Mesenchymal stem cell (in vitro differentiated cells and primary cell): Measurements from ENCODE around the gene AFF1.

Experiments
- DNase-seq: peaks from one replicate; pipeline ENCODE4 v3.0.0-alpha.2; 2013
- H2AFZ ChIP-seq: one replicate; pipeline ENCODE4 v1.6.1; 2013; ENCODE audit warnings: low read depth, mild to moderate bottlenecking, control low read depth, inconsistent platforms, low read length, moderate library complexity
- H2AK5ac ChIP-seq: 2 replicates; pipeline ENCODE4 v1.6.1; 2013; ENCODE audit warnings: low read length, moderate library complexity, mild to moderate bottlenecking, inconsistent platforms; ENCODE audit not compliant: severe bottlenecking
- H2BK120ac ChIP-seq: one replicate; pipeline ENCODE4 v1.6.1; 2013; ENCODE audit warnings: low read depth, mild to moderate bottlenecking, inconsistent platforms, low read length, moderate library complexity
- H2BK12ac ChIP-seq, 2 experiments: one replicate each; pipeline ENCODE4 v1.6.1; 2013; ENCODE audit warnings: inconsistent platforms in 2 of 2, low read length in 2 of 2, mild to moderate bottlenecking in 2 of 2, moderate library complexity in 2 of 2, control low read depth in 1 of 2
- H2BK15ac ChIP-seq: one replicate; pipeline ENCODE4 v1.6.1; 2013; ENCODE audit warnings: mild to moderate bottlenecking, low read depth, inconsistent platforms; ENCODE audit not compliant: poor library complexity, severe bottlenecking
- H2BK5ac ChIP-seq: 2 replicates; pipeline ENCODE4 v1.6.1; 2013; ENCODE audit warnings: low read depth, mild to moderate bottlenecking, low read length, control low read depth, inconsistent platforms; ENCODE audit not compliant: poor library complexity, severe bottlenecking
- H3K14ac ChIP-seq, 2 experiments: one replicate each; pipeline ENCODE4 v1.6.1; 2013; ENCODE audit warnings: inconsistent platforms in 2 of 2, low read length in 2 of 2, control low read depth in 1 of 2, mild to moderate bottlenecking in 1 of 2, moderate library complexity in 1 of 2
- H3K18ac ChIP-seq, 2 experiments: one replicate each; pipeline ENCODE4 v1.6.1; 2013; ENCODE audit warnings: inconsistent platforms in 2 of 2, low read length in 2 of 2, control low read depth in 1 of 2, low read depth in 1 of 2, mild to moderate bottlenecking in 1 of 2
- H3K23ac ChIP-seq, 2 experiments: one replicate each; pipeline ENCODE4 v1.6.1; 2013; ENCODE audit warnings: inconsistent platforms in 2 of 2, low read length in 2 of 2, mild to moderate bottlenecking in 2 of 2, moderate library complexity in 2 of 2, control low read depth in 1 of 2
- H3K27ac ChIP-seq: 2 replicates; pipeline ENCODE4 v1.5.1; 2013; ENCODE audit warnings: mild to moderate bottlenecking, moderate library complexity, low read length, control low read depth, inconsistent platforms; ENCODE audit not compliant: poor library complexity, severe bottlenecking
- H3K27me3 ChIP-seq, 2 experiments: 2 replicates each; pipeline versions ENCODE4 v1.6.1 to v1.7.0; 2013; ENCODE audit warnings: low read length in 2 of 2, mild to moderate bottlenecking in 2 of 2, moderate library complexity in 2 of 2, control low read depth in 1 of 2, inconsistent platforms in 1 of 2; ENCODE audit not compliant: control insufficient read depth in 1 of 2, insufficient read depth in 1 of 2
- H3K36me3 ChIP-seq, 2 experiments: 2 replicates each; pipeline versions ENCODE4 v1.6.1 to v1.7.0; 2013; ENCODE audit warnings: low read length in 2 of 2, control low read depth in 1 of 2, inconsistent platforms in 1 of 2, low read depth in 1 of 2, mild to moderate bottlenecking in 1 of 2; ENCODE audit not compliant: insufficient read depth in 2 of 2, control insufficient read depth in 1 of 2
- H3K4ac ChIP-seq, 2 experiments: one replicate each; pipeline ENCODE4 v1.6.1; 2013; ENCODE audit warnings: inconsistent platforms in 2 of 2, low read length in 2 of 2, mild to moderate bottlenecking in 2 of 2, moderate library complexity in 2 of 2, control low read depth in 1 of 2, low read depth in 1 of 2
- H3K4me1 ChIP-seq: 2 replicates; pipeline ENCODE4 v1.6.1; 2013; ENCODE audit warnings: low read depth, low read length, control low read depth; ENCODE audit not compliant: control insufficient read depth, insufficient read depth
- H3K4me2 ChIP-seq: 2 replicates; pipeline ENCODE4 v1.6.1; 2013; ENCODE audit warnings: low read length, mild to moderate bottlenecking, inconsistent platforms; ENCODE audit not compliant: poor library complexity, severe bottlenecking
- H3K4me3 ChIP-seq, 2 experiments: 2 replicates each; pipeline versions ENCODE4 v1.5.1 to v1.7.0; 2013; ENCODE audit warnings: low read length in 2 of 2, mild to moderate bottlenecking in 2 of 2, control low read depth in 1 of 2, low read depth in 1 of 2; ENCODE audit not compliant: insufficient read depth in 1 of 2
- H3K79me1 ChIP-seq: replicated peaks from 2 replicates; pipeline ENCODE4 v1.6.1; 2013; ENCODE audit warnings: mild to moderate bottlenecking, control low read depth, low read length, inconsistent platforms; ENCODE audit not compliant: poor library complexity, severe bottlenecking
- H3K9ac ChIP-seq: 2 replicates; pipeline ENCODE4 v1.7.0; 2013; ENCODE audit warnings: mild to moderate bottlenecking, low read length, moderate library complexity
- H3K9me3 ChIP-seq: 2 replicates; pipeline ENCODE4 v1.7.0; 2013; ENCODE audit warnings: mild to moderate bottlenecking, low read length; ENCODE audit not compliant: control insufficient read depth
- H4K8ac ChIP-seq: one replicate; pipeline ENCODE4 v1.6.1; 2013; ENCODE audit warnings: inconsistent platforms, mild to moderate bottlenecking, low read length, moderate library complexity
- H4K91ac ChIP-seq: one replicate; pipeline ENCODE4 v1.6.1; 2013; ENCODE audit warnings: mild to moderate bottlenecking, low read length, inconsistent platforms
- WGBS: methylation state at CpG from one replicate; pipeline ENCODE4 v1.1.7; 2013; ENCODE audit warnings: mixed read lengths; 5-methylcytosine and 5-hydroxymethylcytosine counted together

Gene AFF1

DNA sequence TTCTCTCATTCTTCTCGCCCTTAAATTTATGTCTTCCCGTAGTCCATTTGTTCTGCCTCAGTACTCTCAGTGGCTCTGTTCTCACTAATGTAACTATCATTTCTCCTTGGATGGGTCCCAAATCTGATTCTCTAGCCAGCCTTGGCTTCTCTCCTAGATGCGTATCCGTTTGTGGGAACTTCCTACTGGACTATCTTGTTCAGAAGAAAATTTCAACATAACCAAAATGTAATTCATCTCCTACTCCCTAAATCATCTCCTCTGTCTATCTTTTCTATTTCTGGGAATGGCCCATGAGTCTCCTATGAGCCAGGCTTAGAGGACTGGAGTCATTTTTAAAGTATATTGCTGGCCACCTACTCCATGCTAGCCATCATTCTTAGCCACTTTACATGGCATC is 38.2 kb upstream of the AFF1 start:
- no peaks in the 10 kb centered on the region for H3K27me3 ChIP-seq
- WGBS = 83% methylated on average over 4 of the region's 4 CpGs
- no peak overlapping the region for H2AFZ ChIP-seq
- H4K91ac ChIP-seq = no peak overlapping the region
- no peak overlapping the region for H3K23ac ChIP-seq
- H3K9me3 ChIP-seq = no peaks in the 10 kb centered on the region
- H3K27ac ChIP-seq = no peak overlapping the region
- no peak overlapping the region for H2BK12ac ChIP-seq
- H2BK5ac ChIP-seq = no peak overlapping the region
- H3K4ac ChIP-seq = no peak overlapping the region
- H2BK120ac ChIP-seq = no peak overlapping the region
- no peak overlapping the region for H4K8ac ChIP-seq
- H3K4me1 ChIP-seq = peaks cover 8% of the 10 kb centered on the region
- H2AK5ac ChIP-seq = peak overlapping the region; percentile 65
- no peaks in the 10 kb centered on the region for H3K36me3 ChIP-seq
- no peak overlapping the region for H3K9ac ChIP-seq
- H3K18ac ChIP-seq = no peak overlapping the region
- no peak overlapping the region for H3K4me3 ChIP-seq
- H3K79me1 ChIP-seq = no peaks in the 10 kb centered on the region
- no peak for DNase-seq
- no peak overlapping the region for H2BK15ac ChIP-seq
- no peak overlapping the region for H3K14ac ChIP-seq
- no peak overlapping the region for H3K4me2 ChIP-seq

- no peak overlapping the region for H3K4ac ChIP-seq
- H3K27me3 ChIP-seq = no peaks in the 10 kb centered on the region
- no peak overlapping the region for H2BK12ac ChIP-seq
- H3K79me1 ChIP-seq = no peaks in the 10 kb centered on the region
- 94% methylated on average over 4 of the region's 4 CpGs for WGBS
- H2AFZ ChIP-seq = no peak overlapping the region
- H3K18ac ChIP-seq = no peak overlapping the region
- H2AK5ac ChIP-seq = no peak overlapping the region
- no peak overlapping the region for H3K4me2 ChIP-seq
- no peak overlapping the region for H3K14ac ChIP-seq
- H2BK120ac ChIP-seq = no peak overlapping the region
- H3K4me3 ChIP-seq = no peak overlapping the region
- no peak overlapping the region for H3K23ac ChIP-seq
- H3K9ac ChIP-seq = no peak overlapping the region
- no peak overlapping the region for H2BK5ac ChIP-seq
- H3K36me3 ChIP-seq = no peaks in the 10 kb centered on the region
- H3K4me1 ChIP-seq = no peaks in the 10 kb centered on the region
- H2BK15ac ChIP-seq = no peak overlapping the region
- no peaks in the 10 kb centered on the region for H3K9me3 ChIP-seq
- no peak overlapping the region for H3K27ac ChIP-seq
- H4K8ac ChIP-seq = no peak overlapping the region
- no peak overlapping the region for H4K91ac ChIP-seq
- DNase-seq = no peak
These were observed 36.2 kb upstream of the AFF1 start for GRCh38 chr4:86898562-86898961.

GRCh38 chr4:86901864-86902263 is 32.9 kb upstream of the AFF1 start:
- Histone ChIP-seq H3K4me1 (no peaks in the 10 kb centered on the region), H3K9ac (no peak overlapping the region), H3K27me3 (no peaks in the 10 kb centered on the region), H3K4ac (no peak overlapping the region), H3K27ac (no peak overlapping the region), H3K9me3 (no peaks in the 10 kb centered on the region), H2BK120ac (no peak overlapping the region), H3K4me3 (no peak overlapping the region), H3K14ac (no peak overlapping the region), H2AK5ac (no peak overlapping the region), H2AFZ (no peak overlapping the region), H2BK12ac (no peak overlapping the region), H3K36me3 (no peaks in the 10 kb centered on the region), H2BK5ac (no peak overlapping the region), H3K18ac (no peak overlapping the region), H3K79me1 (no peaks in the 10 kb centered on the region), H3K4me2 (no peak overlapping the region), H2BK15ac (no peak overlapping the region), H3K23ac (no peak overlapping the region), H4K91ac (no peak overlapping the region), H4K8ac (no peak overlapping the region)
- no peak for DNase-seq
- WGBS = 90% methylated on average over 2 of the region's 3 CpGs

GRCh38 chr4:86908251-86908657 is 26.6 kb upstream of the AFF1 start:
- Histone ChIP-seq H4K91ac (no peak overlapping the region), H3K4me2 (no peak overlapping the region), H3K36me3 (no peaks in the 10 kb centered on the region), H3K4me1 (peaks cover 2% of the 10 kb centered on the region), H2BK15ac (no peak overlapping the region), H2BK12ac (no peak overlapping the region), H3K14ac (no peak overlapping the region), H3K4me3 (peak overlapping the region in 1 of 2 experiments; percentile 63), H3K9ac (peak overlapping the region; percentile 81), H2BK120ac (no peak overlapping the region), H3K23ac (no peak overlapping the region), H3K18ac (no peak overlapping the region), H4K8ac (peak overlapping the region; percentile 12), H3K27me3 (no peaks in the 10 kb centered on the region), H3K4ac (no peak overlapping the region), H2AK5ac (no peak overlapping the region), H3K9me3 (no peaks in the 10 kb centered on the region), H2AFZ (no peak overlapping the region), H3K79me1 (no peaks in the 10 kb centered on the region), H3K27ac (no peak overlapping the region), H2BK5ac (no peak overlapping the region)
- 80% methylated on average over 1 of the region's 2 CpGs for WGBS
- peak; percentile 80 for DNase-seq
